Measurements from ENCODE around the gene NTM.

DNA sequence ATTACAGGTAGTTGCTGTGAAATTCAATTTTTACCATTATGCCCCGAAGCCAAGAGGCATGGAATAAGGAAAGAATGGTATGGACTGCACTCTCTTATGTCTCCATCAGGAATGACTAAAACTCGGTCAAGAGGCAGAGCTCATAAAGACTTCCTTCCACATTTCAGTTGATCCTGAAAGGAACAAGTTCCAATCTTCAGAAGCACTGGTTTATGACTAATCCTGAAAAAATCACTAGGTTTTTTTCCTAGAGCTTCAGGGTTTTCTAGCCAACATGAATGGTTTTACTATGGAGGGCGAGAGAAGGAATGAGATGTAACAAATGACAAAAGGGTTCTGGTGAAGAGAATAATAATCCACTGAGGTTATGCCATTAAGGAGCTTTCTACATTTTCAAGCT, 832.2 kb downstream of the NTM start:
- TF ChIP-seq CTCF (IDR thresholded peaks at IDR 0.05; ENCODE audit: poor library complexity), result no peak
- TF ChIP-seq EZH2 (IDR thresholded peaks at IDR 0.05; ENCODE audit: borderline replicate concordance), result no peak
- TF ChIP-seq EZH2phosphoT487 (IDR thresholded peaks at IDR 0.05; ENCODE audit: low read depth, severe bottlenecking, unreplicated experiment), result no peak

Data from hepatocyte (in vitro differentiated cells).